Trophoblast cell (in vitro differentiated cells and primary cell): ENCODE results near the gene MEOX2.

ENCODE experiments used
- DNase-seq, 2 donors: peaks; one replicate each; pipeline ENCODE4 v3.0.0-alpha.2; 2016
- H2AFZ ChIP-seq: 2 replicates; pipeline ENCODE4 v1.6.1; 2013; ENCODE audit warnings: low read length, moderate library complexity, mild to moderate bottlenecking; ENCODE audit not compliant: insufficient read depth, poor library complexity
- H2AK5ac ChIP-seq: 2 replicates; pipeline ENCODE4 v1.6.1; 2013; ENCODE audit warnings: mild to moderate bottlenecking, low read length
- H2BK120ac ChIP-seq: 2 replicates; pipeline ENCODE4 v1.6.1; 2013; ENCODE audit warnings: low read length, mild to moderate bottlenecking, moderate library complexity; ENCODE audit not compliant: insufficient read depth, poor library complexity
- H2BK12ac ChIP-seq: 2 replicates; pipeline ENCODE4 v1.6.1; 2013; ENCODE audit warnings: mild to moderate bottlenecking, low read length, moderate library complexity
- H2BK5ac ChIP-seq: 2 replicates; pipeline ENCODE4 v1.6.1; 2013; ENCODE audit warnings: low read length, low read depth, moderate library complexity, mild to moderate bottlenecking; ENCODE audit not compliant: poor library complexity
- H3K14ac ChIP-seq: 2 replicates; pipeline ENCODE4 v1.6.1; 2013; ENCODE audit warnings: mild to moderate bottlenecking, low read length
- H3K18ac ChIP-seq: 2 replicates; pipeline ENCODE4 v1.6.1; 2013; ENCODE audit warnings: mild to moderate bottlenecking, low read length
- H3K23ac ChIP-seq: 2 replicates; pipeline ENCODE4 v1.6.1; 2013; ENCODE audit warnings: low read length
- H3K27ac ChIP-seq: 2 replicates; pipeline ENCODE4 v1.5.1; 2013; ENCODE audit warnings: low read depth, mild to moderate bottlenecking, inconsistent platforms, low read length, moderate library complexity
- H3K27me3 ChIP-seq: 2 replicates; pipeline ENCODE4 v1.6.1; 2013; ENCODE audit warnings: inconsistent platforms, mild to moderate bottlenecking, low read length, moderate library complexity; ENCODE audit not compliant: insufficient read depth
- H3K36me3 ChIP-seq, 2 experiments: 1 replicate in 1 of 2; 2 replicates in 1 of 2; pipeline ENCODE4 v1.6.1; 2013; ENCODE audit warnings: low read length in 2 of 2, mild to moderate bottlenecking in 2 of 2, moderate library complexity in 1 of 2; ENCODE audit not compliant: insufficient read depth in 2 of 2, control insufficient read depth in 1 of 2
- H3K4ac ChIP-seq: 2 replicates; pipeline ENCODE4 v1.6.1; 2013; ENCODE audit warnings: low read depth, mild to moderate bottlenecking, low read length, moderate library complexity
- H3K4me1 ChIP-seq, 2 experiments: 1 replicate in 1 of 2; 2 replicates in 1 of 2; pipeline ENCODE4 v1.6.1; 2013; ENCODE audit warnings: low read length in 2 of 2, mild to moderate bottlenecking in 2 of 2, moderate library complexity in 1 of 2; ENCODE audit not compliant: insufficient read depth in 2 of 2, control insufficient read depth in 1 of 2
- H3K4me2 ChIP-seq: 2 replicates; pipeline ENCODE4 v1.6.1; 2013; ENCODE audit warnings: inconsistent platforms, mild to moderate bottlenecking, low read length, moderate library complexity
- H3K4me3 ChIP-seq: 2 replicates; pipeline ENCODE4 v1.5.1; 2013; ENCODE audit warnings: mild to moderate bottlenecking, low read depth, low read length, inconsistent platforms
- H3K79me1 ChIP-seq: one replicate; pipeline ENCODE4 v1.6.1; 2013; ENCODE audit warnings: low read length
- H3K79me2 ChIP-seq: 2 replicates; pipeline ENCODE4 v1.6.1; 2013; ENCODE audit warnings: low read length, mild to moderate bottlenecking; ENCODE audit not compliant: control insufficient read depth, insufficient read depth, poor library complexity
- H3K9ac ChIP-seq: 2 replicates; pipeline ENCODE4 v1.6.1; 2013; ENCODE audit warnings: mild to moderate bottlenecking, low read length
- H3K9me3 ChIP-seq: 2 replicates; pipeline ENCODE4 v1.6.1; 2013; ENCODE audit warnings: low read depth, mild to moderate bottlenecking, control low read depth, inconsistent platforms, low read length; ENCODE audit not compliant: insufficient read depth
- H4K12ac ChIP-seq: 2 replicates; pipeline ENCODE4 v1.6.1; 2013; ENCODE audit warnings: low read depth, mild to moderate bottlenecking, low read length, moderate library complexity
- H4K8ac ChIP-seq: 2 replicates; pipeline ENCODE4 v1.6.1; 2013; ENCODE audit warnings: low read depth, mild to moderate bottlenecking, low read length, moderate library complexity
- H4K91ac ChIP-seq: one replicate; pipeline ENCODE4 v1.6.1; 2013; ENCODE audit warnings: low read depth, mild to moderate bottlenecking, low read length, moderate library complexity
- WGBS: extraction: QIAGEN DNeasy Blood & Tissue Kit; methylation state at CpG from one replicate; pipeline ENCODE4 v1.1.7; 2013; ENCODE audit warnings: missing lambda C conversion rate; ENCODE audit not compliant: insufficient read length, insufficient coverage; ENCODE audit errors: extremely low coverage; 5-methylcytosine and 5-hydroxymethylcytosine counted together

MEOX2 gene

DNA sequence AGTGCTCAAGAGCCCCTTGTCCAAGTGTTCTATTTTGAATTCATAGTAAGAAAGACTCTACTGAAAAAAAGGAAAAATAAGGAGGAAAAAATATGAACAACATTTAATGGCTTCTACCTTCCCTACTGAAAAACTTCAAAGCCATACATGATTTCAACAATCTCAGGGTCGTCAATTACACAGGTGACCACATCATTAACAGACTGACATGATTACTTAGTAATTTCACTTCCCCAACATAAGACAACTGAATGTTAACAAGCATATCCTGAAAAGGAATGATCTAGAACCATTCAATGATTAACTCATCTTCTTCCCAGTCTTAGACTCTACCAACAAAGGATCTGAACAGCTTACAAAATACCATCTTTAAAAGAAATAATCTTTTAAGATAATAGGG lies 34.8 kb downstream of the MEOX2 start:
- H3K4me3 ChIP-seq = no peak overlapping the region
- no peak for DNase-seq
- no peak overlapping the region for H2BK5ac ChIP-seq
- no CpG with 5 or more reads among the region's 1 CpG for WGBS
- no peaks in the 10 kb centered on the region for H3K79me1 ChIP-seq
- no peaks in the 10 kb centered on the region for H3K36me3 ChIP-seq
- H3K23ac ChIP-seq = no peak overlapping the region
- H3K14ac ChIP-seq = no peak overlapping the region
- H4K91ac ChIP-seq = no peak overlapping the region
- no peak overlapping the region for H2AFZ ChIP-seq
- H3K27ac ChIP-seq = no peak overlapping the region
- no peaks in the 10 kb centered on the region for H3K4me1 ChIP-seq
- H2BK12ac ChIP-seq = no peak overlapping the region
- H3K79me2 ChIP-seq = no peaks in the 10 kb centered on the region
- no peak overlapping the region for H4K12ac ChIP-seq
- no peak overlapping the region for H2BK120ac ChIP-seq
- H3K27me3 ChIP-seq = no peaks in the 10 kb centered on the region
- no peaks in the 10 kb centered on the region for H3K9me3 ChIP-seq
- no peak overlapping the region for H3K4me2 ChIP-seq
- no peak overlapping the region for H3K18ac ChIP-seq
- no peak overlapping the region for H3K4ac ChIP-seq
- no peak overlapping the region for H4K8ac ChIP-seq
- no peak overlapping the region for H3K9ac ChIP-seq
- no peak overlapping the region for H2AK5ac ChIP-seq

DNA sequence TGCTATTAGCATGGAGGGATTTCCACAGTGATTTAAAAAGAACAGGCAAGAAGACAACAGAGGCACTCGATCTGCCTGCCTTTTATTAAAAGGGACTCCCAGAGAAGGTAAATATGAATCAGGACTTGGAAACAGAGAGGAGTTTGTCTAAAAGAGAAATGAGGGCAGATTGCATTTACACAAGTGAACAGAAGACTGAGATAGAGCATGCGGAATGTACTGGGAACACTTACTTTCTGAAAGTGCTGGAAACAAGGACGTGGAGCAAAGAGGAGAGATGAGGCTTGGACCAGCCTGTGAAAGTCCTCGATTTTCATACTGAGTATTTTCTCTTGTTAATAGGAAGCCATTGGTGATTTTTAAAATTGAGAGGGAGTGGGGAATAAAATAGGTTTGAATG lies 35.7 kb downstream of the MEOX2 start:
- Histone ChIP-seq H3K4me3 (no peak overlapping the region), H2BK12ac (no peak overlapping the region), H3K4ac (no peak overlapping the region), H3K79me2 (no peaks in the 10 kb centered on the region), H3K9me3 (no peaks in the 10 kb centered on the region), H3K14ac (no peak overlapping the region), H3K23ac (no peak overlapping the region), H3K27me3 (no peaks in the 10 kb centered on the region), H3K4me2 (no peak overlapping the region), H3K18ac (no peak overlapping the region), H2BK5ac (no peak overlapping the region), H4K8ac (no peak overlapping the region), H2AFZ (no peak overlapping the region), H2BK120ac (no peak overlapping the region), H3K9ac (no peak overlapping the region), H2AK5ac (no peak overlapping the region), H3K4me1 (no peaks in the 10 kb centered on the region), H3K36me3 (no peaks in the 10 kb centered on the region), H3K27ac (no peak overlapping the region), H3K79me1 (no peaks in the 10 kb centered on the region), H4K12ac (no peak overlapping the region), H4K91ac (no peak overlapping the region)
- WGBS = no CpG with 5 or more reads among the region's 4 CpGs
- DNase-seq = no peak

- Histone ChIP-seq H2BK5ac (no peak overlapping the region), H4K8ac (no peak overlapping the region), H3K27ac (no peak overlapping the region), H4K12ac (no peak overlapping the region), H3K27me3 (no peaks in the 10 kb centered on the region), H3K4me1 (peaks cover 0 to under 1% of the 10 kb centered on the region in 2 experiments), H3K14ac (no peak overlapping the region), H3K79me1 (no peaks in the 10 kb centered on the region), H3K79me2 (no peaks in the 10 kb centered on the region), H3K4ac (no peak overlapping the region), H4K91ac (no peak overlapping the region), H3K18ac (no peak overlapping the region), H3K4me3 (no peak overlapping the region), H3K36me3 (no peaks in the 10 kb centered on the region), H2AK5ac (no peak overlapping the region), H2BK12ac (no peak overlapping the region), H3K4me2 (no peak overlapping the region), H3K9ac (no peak overlapping the region), H3K9me3 (no peaks in the 10 kb centered on the region), H2BK120ac (no peak overlapping the region), H3K23ac (no peak overlapping the region), H2AFZ (no peak overlapping the region)
- no CpG with 5 or more reads among the region's 5 CpGs for WGBS
- DNase-seq = no peak
Observed at GRCh38 chr7:15648461-15648961, 38.0 kb downstream of the MEOX2 start.

DNA sequence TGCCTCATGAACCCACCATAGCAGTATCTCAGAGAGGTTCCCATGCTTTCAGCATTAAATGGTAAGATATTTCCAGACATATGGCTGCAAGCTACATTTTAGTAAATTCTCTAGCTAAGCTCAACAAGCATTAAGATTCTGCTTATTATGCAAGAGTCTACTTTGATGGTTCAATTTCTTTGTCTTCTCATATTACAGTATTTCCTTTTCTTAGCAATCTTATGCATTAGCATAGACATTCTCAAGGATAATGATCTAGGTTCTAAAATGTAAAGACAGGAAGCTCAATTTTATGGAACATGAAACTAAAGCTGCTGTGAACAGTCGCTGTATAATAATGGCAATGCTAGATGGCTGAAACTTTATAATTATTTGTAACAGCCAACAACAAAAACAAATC lies 39.2 kb downstream of the MEOX2 start:
- Histone ChIP-seq H3K36me3 (no peaks in the 10 kb centered on the region), H3K27me3 (no peaks in the 10 kb centered on the region), H3K4ac (no peak overlapping the region), H3K14ac (no peak overlapping the region), H3K4me1 (peaks cover 0 to 5% of the 10 kb centered on the region in 2 experiments), H3K27ac (no peak overlapping the region), H3K9ac (no peak overlapping the region), H4K12ac (no peak overlapping the region), H2BK120ac (no peak overlapping the region), H2AFZ (no peak overlapping the region), H3K79me2 (no peaks in the 10 kb centered on the region), H2BK12ac (no peak overlapping the region), H4K8ac (no peak overlapping the region), H3K18ac (no peak overlapping the region), H2AK5ac (no peak overlapping the region), H3K4me2 (no peak overlapping the region), H3K9me3 (peaks cover 3% of the 10 kb centered on the region), H3K23ac (no peak overlapping the region), H2BK5ac (no peak overlapping the region), H3K4me3 (no peak overlapping the region), H4K91ac (no peak overlapping the region), H3K79me1 (no peaks in the 10 kb centered on the region)
- WGBS = no CpG with 5 or more reads among the region's 1 CpG
- DNase-seq = no peak
